Kidney (tissue), 14 donors: ENCODE data around the gene TTLL11. TPM values are rescaled to one million over a fixed set of nuclear protein-coding genes. Genes with fewer than 3 reads are reported as not detected.

Experiments used
- DNase-seq, 5 donors: peaks; one replicate each; pipeline ENCODE4 v3.0.0-alpha.2; 2013 to 2020
- FAIRE-seq: peaks from 2 replicates; lab custom pipeline; 2012; peaks lifted over from hg19 to GRCh38; lab: Jason Lieb, UNC
- H3K27ac ChIP-seq, 2 donors: one replicate each; pipeline ENCODE4 v1.7.0; 2013; ENCODE audit warnings: low read depth in 2 of 2, low read length in 2 of 2, inconsistent platforms in 1 of 2
- H3K27me3 ChIP-seq: one replicate; pipeline ENCODE4 v1.7.1; 2013; ENCODE audit warnings: low read length, inconsistent platforms; ENCODE audit not compliant: control insufficient read depth, insufficient read depth
- H3K36me3 ChIP-seq, 3 donors: one replicate each; pipeline versions ENCODE4 v1.7.0 to v1.7.1; 2013; ENCODE audit warnings: low read length in 3 of 3, control low read depth in 1 of 3, inconsistent platforms in 1 of 3; ENCODE audit not compliant: insufficient read depth in 3 of 3, control insufficient read depth in 2 of 3
- H3K4me1 ChIP-seq, 3 donors: one replicate each; pipeline versions ENCODE4 v1.7.0 to v1.7.1; 2013; ENCODE audit warnings: low read length in 3 of 3, inconsistent platforms in 1 of 3, low read depth in 1 of 3; ENCODE audit not compliant: control insufficient read depth in 2 of 3, insufficient read depth in 2 of 3
- H3K4me3 ChIP-seq, 3 donors: one replicate each; pipeline versions ENCODE4 v1.7.0 to v1.8.1; 2013; ENCODE audit warnings: low read length in 3 of 3, control low read depth in 1 of 3, inconsistent platforms in 1 of 3
- H3K9ac ChIP-seq, 3 donors: one replicate each; pipeline versions ENCODE4 v1.7.0 to v1.7.1; 2013; ENCODE audit warnings: low read length in 3 of 3, control low read depth in 1 of 3, inconsistent platforms in 1 of 3
- H3K9me3 ChIP-seq, 3 donors: one replicate each; pipeline versions ENCODE4 v1.7.0 to v1.7.1; 2013; ENCODE audit warnings: low read length in 3 of 3, control low read depth in 1 of 3, inconsistent platforms in 1 of 3; ENCODE audit not compliant: control insufficient read depth in 2 of 3, insufficient read depth in 1 of 3
- intact Hi-C: fragments of 100-400 bp; cut with DNase I; formaldehyde crosslinking; loops from one replicate; pipeline ENCODE4 v1.11.1; 2022
- microRNA-seq: library from miRNA; unstranded; fragments of <30 nt; microRNA quantifications from one replicate; pipeline ENCODE4 v1.2.0, GENCODE V29; 2020
- polyA plus RNA-seq: library from polyadenylated mRNA; stranded (reverse); fragments of 350-450 nt; fragmentation: Illumina TruSeq; extraction: RNeasy Lipid Tissue Mini Kit (QIAGEN cat#74804); gene quantifications from one replicate; pipeline ENCODE4 v1.2.3, GENCODE V29; 2014; ENCODE audit warnings: low read depth, low replicate concordance; ENCODE audit not compliant: insufficient read depth
- total RNA-seq: library from RNA; stranded (reverse); fragmentation: NEBNext Ultra II Directional; extraction: Animal tissue kit (Norgen Biotek cat#: 25700); gene quantifications from one replicate; pipeline ENCODE4 v1.2.1, GENCODE V29; 2021
- TF ChIP-seq, protein P1 (sequence below): IDR thresholded peaks from 3 replicates; pipeline ENCODE4 v1.5.1; 2012; ENCODE audit warnings: mild to moderate bottlenecking, moderate library complexity, borderline replicate concordance; ENCODE audit not compliant: insufficient read depth; ENCODE audit errors: extremely low read depth
- donor health status: control.
- donor health status: control.
- donor health status: control.
- donor health status: control.
- donor health status: control.
- donor health status: DM: yes; HTN: yes; CAD: no.
- donor health status: Normal renal cell carcinoma (clear cell type).

TTLL11 gene
- total and polyA plus RNA-seq, 2 donors from 2014 or later, result 2.3 to 10.0 TPM

GRCh38 chr9:121773286-121773953 is 319.7 kb downstream of the TTLL11 start:
- Histone ChIP-seq H3K27me3 (no peaks in the 10 kb centered on the region), H3K36me3 (peaks cover 7 to 64% (median 50%) of the 10 kb centered on the region in 3 donors), H3K9ac (no peak overlapping the region), H3K9me3 (peaks cover 0 to 4% (median 0%) of the 10 kb centered on the region in 3 donors), H3K4me1 (peaks cover 0 to 3% (median 0%) of the 10 kb centered on the region in 3 donors), H3K4me3 (no peak overlapping the region), H3K27ac (no peak overlapping the region)
- FAIRE-seq, result no peak
- TF ChIP-seq, protein P1, sequence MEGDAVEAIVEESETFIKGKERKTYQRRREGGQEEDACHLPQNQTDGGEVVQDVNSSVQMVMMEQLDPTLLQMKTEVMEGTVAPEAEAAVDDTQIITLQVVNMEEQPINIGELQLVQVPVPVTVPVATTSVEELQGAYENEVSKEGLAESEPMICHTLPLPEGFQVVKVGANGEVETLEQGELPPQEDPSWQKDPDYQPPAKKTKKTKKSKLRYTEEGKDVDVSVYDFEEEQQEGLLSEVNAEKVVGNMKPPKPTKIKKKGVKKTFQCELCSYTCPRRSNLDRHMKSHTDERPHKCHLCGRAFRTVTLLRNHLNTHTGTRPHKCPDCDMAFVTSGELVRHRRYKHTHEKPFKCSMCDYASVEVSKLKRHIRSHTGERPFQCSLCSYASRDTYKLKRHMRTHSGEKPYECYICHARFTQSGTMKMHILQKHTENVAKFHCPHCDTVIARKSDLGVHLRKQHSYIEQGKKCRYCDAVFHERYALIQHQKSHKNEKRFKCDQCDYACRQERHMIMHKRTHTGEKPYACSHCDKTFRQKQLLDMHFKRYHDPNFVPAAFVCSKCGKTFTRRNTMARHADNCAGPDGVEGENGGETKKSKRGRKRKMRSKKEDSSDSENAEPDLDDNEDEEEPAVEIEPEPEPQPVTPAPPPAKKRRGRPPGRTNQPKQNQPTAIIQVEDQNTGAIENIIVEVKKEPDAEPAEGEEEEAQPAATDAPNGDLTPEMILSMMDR, result no peak
- peak in 1 of 5 donors; percentile 74 for DNase-seq
- intact Hi-C loops, result no loop called here

- H3K9me3 ChIP-seq, result no peaks in the 10 kb centered on the region
- no peak for FAIRE-seq
- TF ChIP-seq, protein P1, result no peak
- no peak overlapping the region for H3K9ac ChIP-seq
- H3K4me1 ChIP-seq, result peaks cover 0 to 3% (median 0%) of the 10 kb centered on the region in 3 donors
- H3K27me3 ChIP-seq, result no peaks in the 10 kb centered on the region
- no peak overlapping the region for H3K27ac ChIP-seq
- peak in 1 of 5 donors; percentile 80 for DNase-seq
- peaks cover 7 to 69% (median 50%) of the 10 kb centered on the region in 3 donors for H3K36me3 ChIP-seq
- H3K4me3 ChIP-seq, result no peak overlapping the region
- intact Hi-C loops, result no loop called here
Observed at GRCh38 chr9:121772600-121773285, 320.4 kb downstream of the TTLL11 start.

Small RNAs within 50 kb of the gene (microRNA-seq; reads per million reads assigned to microRNA genes)
- not detected for gene MIR4478

Other genes with a start within 250 kb of the TTLL11 start
- gene NDUFA8, start 66.5 kb upstream of the TTLL11 start, total RNA-seq, result 42.5 TPM
- gene NDUFA8, start 66.5 kb upstream of the TTLL11 start, polyA plus RNA-seq, result 264 TPM
- gene MORN5, start 66.6 kb upstream of the TTLL11 start, total RNA-seq, result 1.6 TPM
- 5.6 TPM for gene MORN5, start 66.6 kb upstream of the TTLL11 start, polyA plus RNA-seq
- gene LHX6, start 135.6 kb upstream of the TTLL11 start, total RNA-seq, result 4.9 TPM
- gene LHX6, start 135.6 kb upstream of the TTLL11 start, polyA plus RNA-seq, result 0.82 TPM
- gene RBM18, start 171.5 kb upstream of the TTLL11 start, total RNA-seq, result 18.5 TPM
- gene RBM18, start 171.5 kb upstream of the TTLL11 start, polyA plus RNA-seq, result 17.5 TPM
- 44.9 TPM for gene MRRF, start 171.6 kb upstream of the TTLL11 start, total RNA-seq
- gene MRRF, start 171.6 kb upstream of the TTLL11 start, polyA plus RNA-seq, result 38.8 TPM